Measurements from ENCODE around the gene UBA7.

DNA sequence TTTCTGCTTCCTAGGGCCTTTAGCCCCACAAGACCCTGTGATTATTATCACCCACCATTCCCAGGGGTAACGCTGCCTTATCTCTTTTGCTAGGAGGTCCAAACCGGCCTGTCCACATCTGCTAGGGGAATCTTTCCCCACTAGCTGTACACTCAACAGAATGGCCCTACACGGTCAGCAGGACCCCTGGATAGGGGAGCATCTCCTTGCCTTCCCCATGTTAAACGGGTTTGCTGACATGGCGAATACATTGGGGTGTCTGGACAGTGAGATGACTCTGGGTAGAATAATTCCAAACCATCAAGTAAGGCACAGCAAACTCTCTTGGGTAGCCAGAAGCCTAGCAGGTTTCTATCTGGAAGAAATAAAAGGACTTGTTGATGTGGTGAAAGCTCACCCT is 41.9 kb upstream of the UBA7 start:
- TF ChIP-seq, protein P1, sequence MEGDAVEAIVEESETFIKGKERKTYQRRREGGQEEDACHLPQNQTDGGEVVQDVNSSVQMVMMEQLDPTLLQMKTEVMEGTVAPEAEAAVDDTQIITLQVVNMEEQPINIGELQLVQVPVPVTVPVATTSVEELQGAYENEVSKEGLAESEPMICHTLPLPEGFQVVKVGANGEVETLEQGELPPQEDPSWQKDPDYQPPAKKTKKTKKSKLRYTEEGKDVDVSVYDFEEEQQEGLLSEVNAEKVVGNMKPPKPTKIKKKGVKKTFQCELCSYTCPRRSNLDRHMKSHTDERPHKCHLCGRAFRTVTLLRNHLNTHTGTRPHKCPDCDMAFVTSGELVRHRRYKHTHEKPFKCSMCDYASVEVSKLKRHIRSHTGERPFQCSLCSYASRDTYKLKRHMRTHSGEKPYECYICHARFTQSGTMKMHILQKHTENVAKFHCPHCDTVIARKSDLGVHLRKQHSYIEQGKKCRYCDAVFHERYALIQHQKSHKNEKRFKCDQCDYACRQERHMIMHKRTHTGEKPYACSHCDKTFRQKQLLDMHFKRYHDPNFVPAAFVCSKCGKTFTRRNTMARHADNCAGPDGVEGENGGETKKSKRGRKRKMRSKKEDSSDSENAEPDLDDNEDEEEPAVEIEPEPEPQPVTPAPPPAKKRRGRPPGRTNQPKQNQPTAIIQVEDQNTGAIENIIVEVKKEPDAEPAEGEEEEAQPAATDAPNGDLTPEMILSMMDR (conservative IDR thresholded peaks at IDR 0.05) = no peak
- TF ChIP-seq ZFX (IDR thresholded peaks at IDR 0.05) = no peak
